Nephron (organoid): ENCODE measurements around the gene CCNC.

Experiments used
- H3K27ac Mint-ChIP-seq, 3 experiments: 2 replicates each; pipeline ENCODE4 v1.8.0; 2020; ENCODE audit warnings: mixed read lengths in 3 of 3, mild to moderate bottlenecking in 2 of 3, moderate library complexity in 1 of 3
- H3K27me3 Mint-ChIP-seq: 2 replicates; pipeline ENCODE4 v1.8.0; 2021; ENCODE audit warnings: low read depth, mild to moderate bottlenecking, moderate library complexity, mixed read lengths
- H3K36me3 Mint-ChIP-seq: 2 replicates; pipeline ENCODE4 v1.8.0; 2020; ENCODE audit warnings: low read depth, mixed read lengths
- H3K4me1 Mint-ChIP-seq: 2 replicates; pipeline ENCODE4 v1.8.0; 2020; ENCODE audit warnings: mixed read lengths
- H3K4me3 Mint-ChIP-seq, 3 experiments: 2 replicates each; pipeline ENCODE4 v1.8.0; 2020; ENCODE audit warnings: mild to moderate bottlenecking in 3 of 3, mixed read lengths in 3 of 3, moderate library complexity in 2 of 3
- H3K9me3 Mint-ChIP-seq: 2 replicates; pipeline ENCODE4 v1.8.0; 2020; ENCODE audit warnings: mixed read lengths
- CTCF ChIP-seq, 3 experiments: fragments of 200-600 bp; sonication (generic); IDR thresholded peaks; one replicate each; pipeline ENCODE4 v1.5.0; 2021; ENCODE audit warnings: antibody characterized with exemption in 3 of 3; ENCODE audit not compliant: unreplicated experiment in 3 of 3

The CCNC gene

GRCh38 chr6:99495466-99495865, 73.0 kb downstream of the CCNC start:
- Mint-ChIP-seq H3K27me3 (no peaks in the 10 kb centered on the region), H3K4me3 (no peak overlapping the region), H3K27ac (no peak overlapping the region), H3K9me3 (no peaks in the 10 kb centered on the region), H3K36me3 (peaks cover 8% of the 10 kb centered on the region), H3K4me1 (peaks cover 22% of the 10 kb centered on the region)
- no peak for TF ChIP-seq CTCF (IDR thresholded peaks at IDR 0.05; ENCODE audit: unreplicated experiment in 3 of 3)
